LoVo (cell line): ENCODE results near the gene KCTD20.

Experiments
- DNase-seq: peaks from one replicate; pipeline ENCODE4 v3.0.0-alpha.2; 2016; ENCODE audit warnings: low spot score

KCTD20 gene

DNA sequence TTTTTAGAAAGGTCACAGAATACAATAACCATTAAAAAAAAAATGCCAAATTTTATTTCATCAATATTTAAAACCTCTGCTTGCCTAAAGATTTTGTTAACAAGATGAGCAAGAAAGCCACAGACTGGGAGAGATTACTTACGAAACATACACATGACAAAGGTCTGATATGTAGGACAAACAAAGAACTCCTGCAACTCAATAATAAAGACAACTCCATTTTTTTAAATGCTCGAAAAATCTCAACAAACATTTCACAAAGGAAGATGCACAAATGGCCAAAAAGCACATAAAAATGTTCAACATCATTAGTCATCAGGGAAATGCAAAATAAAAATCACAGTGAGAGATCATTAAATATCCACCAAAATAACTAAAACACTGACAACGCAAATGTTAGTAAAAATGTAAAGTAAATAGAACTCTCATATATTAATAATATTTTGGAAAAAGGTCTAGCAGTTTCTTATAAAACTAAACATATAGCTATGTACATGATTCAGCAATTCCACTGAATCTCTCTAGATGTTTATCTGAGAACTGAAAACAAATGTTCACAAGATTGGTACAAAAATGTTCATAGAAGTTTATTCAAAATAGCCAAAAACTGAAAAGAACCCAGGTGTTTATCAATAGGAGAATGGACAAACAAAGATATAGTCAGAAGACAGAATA is 94.2 kb downstream of the KCTD20 start:
- DNase-seq, result no peak

DNA sequence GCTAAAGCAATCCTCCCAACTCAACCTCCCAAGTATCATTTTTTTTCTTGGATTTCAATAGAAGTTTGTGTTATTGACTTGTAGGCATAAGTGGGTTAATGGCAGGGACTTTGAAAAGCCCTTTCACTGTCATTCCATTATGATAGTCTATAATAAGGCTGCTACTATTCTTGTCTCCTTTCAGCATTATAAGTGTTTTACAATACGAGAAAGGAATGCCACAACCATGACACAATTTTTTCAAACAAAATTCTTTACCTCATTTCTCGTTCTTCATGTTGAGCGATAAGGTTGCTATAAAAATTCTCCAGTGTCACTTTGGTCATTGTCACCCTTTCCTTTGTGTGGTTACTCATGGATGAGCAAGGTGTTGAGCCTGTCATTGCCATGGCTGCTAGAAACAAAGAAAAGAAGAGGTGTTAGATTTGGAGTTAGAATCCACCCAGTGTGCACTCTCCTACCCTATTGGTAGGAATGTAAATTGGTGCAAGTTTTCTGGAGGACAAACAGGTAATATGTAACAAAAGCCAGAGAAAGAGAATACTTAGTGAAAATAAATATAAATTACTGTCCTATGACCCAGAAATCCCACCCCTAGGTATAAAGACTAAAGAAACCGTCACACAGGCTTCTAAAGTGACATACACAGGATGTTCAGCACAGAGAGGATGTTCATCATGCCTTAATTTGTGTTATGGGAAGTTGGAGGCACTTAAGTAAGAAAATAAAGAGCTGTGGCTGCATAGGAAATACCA is 97.2 kb downstream of the KCTD20 start:
- no peak for DNase-seq
